WTC11 (cell line): ENCODE data around the gene USP38. TPM values are rescaled to one million over a fixed set of nuclear protein-coding genes. Genes with fewer than 3 reads are reported as not detected.
A peak's percentile ranks its signal among the peaks of the same experiment; 100 is the strongest.

Experiments
- ATAC-seq: fragments of 200-7000 bp; cut with Tn5 transposase; 2 replicates; pipeline ENCODE4 v1.10.0; 2021; ENCODE audit warnings: mild to moderate bottlenecking, moderate library complexity
- CTCF ChIA-PET: fragments of 300-600 bp; sonication (Branson Sonifier 250); formaldehyde crosslinking; loops from one replicate; lab custom pipeline; 2021; ENCODE audit warnings: antibody characterized with exemption; lab: Charles Lee
- POLR2A ChIA-PET: fragments of 350-600 bp; sonication (Branson Sonifier 250); formaldehyde crosslinking; loops from one replicate; lab custom pipeline; 2021; ENCODE audit warnings: antibody characterized with exemption; lab: Charles Lee
- DNase-seq: peaks from one replicate; pipeline ENCODE4 v3.0.0; 2021; ENCODE audit warnings: low spot score
- H3K27ac Mint-ChIP-seq: 2 replicates; pipeline ENCODE4 v1.8.0; 2021; ENCODE audit warnings: mixed read lengths
- H3K27me3 Mint-ChIP-seq: 2 replicates; pipeline ENCODE4 v1.8.0; 2021; ENCODE audit warnings: low read depth, mild to moderate bottlenecking, moderate library complexity, mixed read lengths
- H3K36me3 Mint-ChIP-seq: 2 replicates; pipeline ENCODE4 v1.8.0; 2021; ENCODE audit warnings: mixed read lengths
- H3K4me1 Mint-ChIP-seq: 2 replicates; pipeline ENCODE4 v1.8.0; 2022; ENCODE audit warnings: mixed read lengths
- H3K4me3 Mint-ChIP-seq: 2 replicates; pipeline ENCODE4 v1.8.0; 2021; ENCODE audit warnings: mild to moderate bottlenecking, moderate library complexity, mixed read lengths
- H3K9me3 Mint-ChIP-seq: 2 replicates; pipeline ENCODE4 v1.8.0; 2021; ENCODE audit warnings: mixed read lengths
- ATF1 ChIP-seq: sonication (generic); formaldehyde crosslinking; IDR thresholded peaks from 2 replicates; pipeline ENCODE4 v1.8.1; 2023; ENCODE audit warnings: mild to moderate bottlenecking, moderate library complexity, missing genetic modification reagents
- CBFB ChIP-seq: sonication (generic); formaldehyde crosslinking; IDR thresholded peaks from 2 replicates; pipeline ENCODE4 v1.8.1; 2022; ENCODE audit warnings: mild to moderate bottlenecking, low read depth, missing genetic modification reagents
- CREM ChIP-seq: sonication (generic); formaldehyde crosslinking; IDR thresholded peaks from 2 replicates; pipeline ENCODE4 v1.8.1; 2022; ENCODE audit warnings: mild to moderate bottlenecking, missing genetic modification reagents, moderate library complexity
- ESRRA ChIP-seq: sonication (generic); formaldehyde crosslinking; IDR thresholded peaks from 2 replicates; pipeline ENCODE4 v1.8.1; 2022; ENCODE audit warnings: mild to moderate bottlenecking, missing genetic modification reagents, borderline replicate concordance
- GRHL2 ChIP-seq: fragments of 250-450 bp; sonication (Bioruptor Pico); IDR thresholded peaks from 2 replicates; pipeline ENCODE4 v1.8.0; 2022; ENCODE audit warnings: mild to moderate bottlenecking, moderate library complexity; ENCODE audit not compliant: insufficient replicate concordance, severe bottlenecking
- GTF2I ChIP-seq: fragments of 250-450 bp; sonication (Bioruptor Pico); conservative IDR thresholded peaks from 2 replicates; pipeline ENCODE4 v1.4.0; 2021; ENCODE audit warnings: mild to moderate bottlenecking
- MXD4 ChIP-seq: fragments of 250-450 bp; sonication (Bioruptor Pico); IDR thresholded peaks from 2 replicates; pipeline ENCODE4 v1.8.0; 2021; ENCODE audit warnings: mild to moderate bottlenecking, moderate library complexity, borderline replicate concordance
- MYBL2 ChIP-seq: sonication (generic); formaldehyde crosslinking; IDR thresholded peaks from 2 replicates; pipeline ENCODE4 v1.8.1; 2023; ENCODE audit warnings: mild to moderate bottlenecking, moderate library complexity, missing genetic modification reagents
- NFYB ChIP-seq: sonication (generic); formaldehyde crosslinking; conservative IDR thresholded peaks from 2 replicates; pipeline ENCODE4 v1.8.0; 2022; ENCODE audit warnings: low read depth, missing genetic modification reagents
- NR1H2 ChIP-seq: sonication (generic); formaldehyde crosslinking; IDR thresholded peaks from 2 replicates; pipeline ENCODE4 v1.9.0; 2021; ENCODE audit warnings: mild to moderate bottlenecking, moderate library complexity, missing genetic modification reagents
- NR2C2 ChIP-seq: sonication (generic); formaldehyde crosslinking; IDR thresholded peaks from 2 replicates; pipeline ENCODE4 v1.8.0; 2022; ENCODE audit warnings: mild to moderate bottlenecking, missing genetic modification reagents
- NR3C1 ChIP-seq: sonication (generic); formaldehyde crosslinking; conservative IDR thresholded peaks from 2 replicates; pipeline ENCODE4 v1.8.1; 2023; ENCODE audit warnings: low read depth, mild to moderate bottlenecking, missing genetic modification reagents
- PRRX2 ChIP-seq: fragments of 250-450 bp; sonication (Bioruptor Pico); IDR thresholded peaks from 2 replicates; pipeline ENCODE4 v1.8.0; 2021; ENCODE audit warnings: mild to moderate bottlenecking
- TCF7 ChIP-seq: sonication (generic); formaldehyde crosslinking; IDR thresholded peaks from 2 replicates; pipeline ENCODE4 v1.8.0; 2022; ENCODE audit warnings: mild to moderate bottlenecking, low read depth, missing genetic modification reagents, moderate library complexity
- TP53 ChIP-seq: sonication (generic); formaldehyde crosslinking; IDR thresholded peaks from 2 replicates; pipeline ENCODE4 v1.8.1; 2023; ENCODE audit warnings: mild to moderate bottlenecking, missing genetic modification reagents
- ZNF121 ChIP-seq: sonication (generic); formaldehyde crosslinking; IDR thresholded peaks from 2 replicates; pipeline ENCODE4 v1.8.0; 2023; ENCODE audit warnings: missing genetic modification reagents
- ZNF138 ChIP-seq: sonication (generic); formaldehyde crosslinking; conservative IDR thresholded peaks from 2 replicates; pipeline ENCODE4 v1.8.1; 2022; ENCODE audit warnings: mild to moderate bottlenecking, moderate library complexity, missing genetic modification reagents
- ZNF232 ChIP-seq: sonication (generic); formaldehyde crosslinking; IDR thresholded peaks from 2 replicates; pipeline ENCODE4 v1.8.0; 2022; ENCODE audit warnings: mild to moderate bottlenecking, missing genetic modification reagents
- ZNF416 ChIP-seq: fragments of 250-450 bp; sonication (Bioruptor Pico); IDR thresholded peaks from 2 replicates; pipeline ENCODE4 v1.9.0; 2021; ENCODE audit warnings: mild to moderate bottlenecking, inconsistent platforms
- ZNF671 ChIP-seq: fragments of 250-450 bp; sonication (Bioruptor Pico); IDR thresholded peaks from 2 replicates; pipeline ENCODE4 v1.8.0; 2021; ENCODE audit warnings: mild to moderate bottlenecking
- total RNA-seq: library from RNA; stranded (reverse); gene quantifications from 3 replicates; pipeline ENCODE4 v1.2.3, GENCODE V29; 2021
- TF ChIP-seq, protein P1 (sequence below): sonication (generic); formaldehyde crosslinking; IDR thresholded peaks from 2 replicates; pipeline ENCODE4 v1.8.1; 2023; ENCODE audit warnings: mild to moderate bottlenecking, missing genetic modification reagents, moderate library complexity
- TF ChIP-seq, protein P2 (sequence below): sonication (generic); formaldehyde crosslinking; IDR thresholded peaks from 2 replicates; pipeline ENCODE4 v1.8.0; 2023; ENCODE audit warnings: missing genetic modification reagents, mild to moderate bottlenecking, borderline replicate concordance
- TF ChIP-seq, protein P3 (sequence below): sonication (generic); formaldehyde crosslinking; IDR thresholded peaks from 2 replicates; pipeline ENCODE4 v1.8.0; 2022; ENCODE audit warnings: mild to moderate bottlenecking, missing genetic modification reagents

The USP38 gene
- total RNA-seq, 1 experiment from 2014 or later = 10.3 TPM

DNA sequence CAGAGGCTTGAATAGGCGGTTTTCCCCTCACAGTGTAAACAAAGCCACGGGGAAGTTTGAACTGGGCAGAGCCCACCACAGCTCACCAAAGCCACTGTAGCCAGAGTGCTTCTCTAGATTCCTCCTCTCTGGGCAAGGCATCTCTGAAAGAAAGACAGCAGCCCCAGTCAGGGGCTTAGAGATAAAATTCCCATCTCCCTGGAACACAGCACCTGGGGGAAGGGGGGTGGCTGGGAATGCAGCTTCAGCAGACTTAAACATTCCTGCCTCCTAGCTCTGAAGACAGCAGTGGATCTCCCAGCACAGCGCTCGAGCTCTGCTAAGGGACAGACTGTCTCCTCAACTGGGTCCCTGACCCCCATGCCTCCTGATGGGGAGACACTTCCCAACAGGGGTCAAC lies 44.0 kb upstream of the USP38 start:
- Mint-ChIP-seq H3K36me3 (no peaks in the 10 kb centered on the region), H3K4me3 (no peak overlapping the region), H3K9me3 (peaks cover 31% of the 10 kb centered on the region)
- POLR2A ChIA-PET = interaction anchor here (0.6 kb wide), 2 partner anchors 57 to 84 kb away, joined by 3 to 7 read pairs; no protein-coding TSS in a partner anchor
- peak; percentile 14 for DNase-seq
- TF ChIP-seq, protein P1, sequence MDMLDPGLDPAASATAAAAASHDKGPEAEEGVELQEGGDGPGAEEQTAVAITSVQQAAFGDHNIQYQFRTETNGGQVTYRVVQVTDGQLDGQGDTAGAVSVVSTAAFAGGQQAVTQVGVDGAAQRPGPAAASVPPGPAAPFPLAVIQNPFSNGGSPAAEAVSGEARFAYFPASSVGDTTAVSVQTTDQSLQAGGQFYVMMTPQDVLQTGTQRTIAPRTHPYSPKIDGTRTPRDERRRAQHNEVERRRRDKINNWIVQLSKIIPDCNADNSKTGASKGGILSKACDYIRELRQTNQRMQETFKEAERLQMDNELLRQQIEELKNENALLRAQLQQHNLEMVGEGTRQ (CRISPR knock-in tag) = no peak
- no peak for TF ChIP-seq ZNF232 (CRISPR knock-in tag)
- TF ChIP-seq ESRRA (CRISPR knock-in tag) = no peak
- TF ChIP-seq PRRX2 (CRISPR knock-in tag) = no peak
- TF ChIP-seq NR1H2 (CRISPR knock-in tag) = no peak
- TF ChIP-seq GRHL2 (CRISPR knock-in tag) = no peak
- TF ChIP-seq ZNF138 (CRISPR knock-in tag) = no peak
- TF ChIP-seq CBFB = no peak
- TF ChIP-seq, all 79 proteins: peak for 0
- Mint-ChIP-seq H3K27me3 (no peaks in the 10 kb centered on the region; the same call in 1 of the 2 replicates), H3K27ac (no peak overlapping the region), H3K4me1 (peaks cover 14% of the 10 kb centered on the region)
- ATAC-seq = peak; percentile 41
- CTCF ChIA-PET = no interaction called here

DNA sequence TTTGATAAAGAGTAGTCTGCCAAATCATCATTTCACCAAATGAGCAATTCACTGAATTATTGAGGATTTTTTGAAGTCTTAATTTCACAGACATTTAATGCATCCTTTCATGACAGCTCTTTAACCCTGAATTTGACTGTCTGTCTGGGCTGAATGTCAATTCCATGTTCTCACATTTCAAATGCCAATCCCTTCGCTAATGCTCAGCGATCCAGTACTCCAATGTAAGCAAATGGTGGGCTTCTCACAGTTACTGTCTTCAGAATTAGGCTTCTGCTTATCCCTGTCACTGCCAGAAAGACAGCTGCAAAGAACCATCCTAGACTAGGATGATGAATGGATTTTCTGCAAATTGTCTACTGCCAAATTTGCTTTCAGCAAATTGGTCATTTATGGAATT lies 36.2 kb upstream of the USP38 start:
- peaks cover 5% of the 10 kb centered on the region for H3K4me1 Mint-ChIP-seq
- peaks cover 56% of the 10 kb centered on the region for H3K9me3 Mint-ChIP-seq
- ChIA-PET POLR2A (no interaction called here), CTCF (no interaction called here)
- no peak for ATAC-seq
- peaks cover 1% of the 10 kb centered on the region; the same call in 1 of the 2 replicates for H3K27me3 Mint-ChIP-seq
- H3K4me3 Mint-ChIP-seq = no peak overlapping the region
- H3K27ac Mint-ChIP-seq = no peak overlapping the region
- TF ChIP-seq ZNF671 (CRISPR knock-in tag) = no peak
- TF ChIP-seq ATF1 (CRISPR knock-in tag) = no peak
- no peak for TF ChIP-seq TP53 (CRISPR knock-in tag)
- TF ChIP-seq, protein P2, sequence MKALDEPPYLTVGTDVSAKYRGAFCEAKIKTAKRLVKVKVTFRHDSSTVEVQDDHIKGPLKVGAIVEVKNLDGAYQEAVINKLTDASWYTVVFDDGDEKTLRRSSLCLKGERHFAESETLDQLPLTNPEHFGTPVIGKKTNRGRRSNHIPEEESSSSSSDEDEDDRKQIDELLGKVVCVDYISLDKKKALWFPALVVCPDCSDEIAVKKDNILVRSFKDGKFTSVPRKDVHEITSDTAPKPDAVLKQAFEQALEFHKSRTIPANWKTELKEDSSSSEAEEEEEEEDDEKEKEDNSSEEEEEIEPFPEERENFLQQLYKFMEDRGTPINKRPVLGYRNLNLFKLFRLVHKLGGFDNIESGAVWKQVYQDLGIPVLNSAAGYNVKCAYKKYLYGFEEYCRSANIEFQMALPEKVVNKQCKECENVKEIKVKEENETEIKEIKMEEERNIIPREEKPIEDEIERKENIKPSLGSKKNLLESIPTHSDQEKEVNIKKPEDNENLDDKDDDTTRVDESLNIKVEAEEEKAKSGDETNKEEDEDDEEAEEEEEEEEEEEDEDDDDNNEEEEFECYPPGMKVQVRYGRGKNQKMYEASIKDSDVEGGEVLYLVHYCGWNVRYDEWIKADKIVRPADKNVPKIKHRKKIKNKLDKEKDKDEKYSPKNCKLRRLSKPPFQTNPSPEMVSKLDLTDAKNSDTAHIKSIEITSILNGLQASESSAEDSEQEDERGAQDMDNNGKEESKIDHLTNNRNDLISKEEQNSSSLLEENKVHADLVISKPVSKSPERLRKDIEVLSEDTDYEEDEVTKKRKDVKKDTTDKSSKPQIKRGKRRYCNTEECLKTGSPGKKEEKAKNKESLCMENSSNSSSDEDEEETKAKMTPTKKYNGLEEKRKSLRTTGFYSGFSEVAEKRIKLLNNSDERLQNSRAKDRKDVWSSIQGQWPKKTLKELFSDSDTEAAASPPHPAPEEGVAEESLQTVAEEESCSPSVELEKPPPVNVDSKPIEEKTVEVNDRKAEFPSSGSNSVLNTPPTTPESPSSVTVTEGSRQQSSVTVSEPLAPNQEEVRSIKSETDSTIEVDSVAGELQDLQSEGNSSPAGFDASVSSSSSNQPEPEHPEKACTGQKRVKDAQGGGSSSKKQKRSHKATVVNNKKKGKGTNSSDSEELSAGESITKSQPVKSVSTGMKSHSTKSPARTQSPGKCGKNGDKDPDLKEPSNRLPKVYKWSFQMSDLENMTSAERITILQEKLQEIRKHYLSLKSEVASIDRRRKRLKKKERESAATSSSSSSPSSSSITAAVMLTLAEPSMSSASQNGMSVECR (CRISPR knock-in tag) = no peak
- TF ChIP-seq NFYB = no peak
- no peak for TF ChIP-seq CREM
- TF ChIP-seq NR2C2 = no peak
- no peak for TF ChIP-seq MYBL2 (CRISPR knock-in tag)
- TF ChIP-seq, protein P3, sequence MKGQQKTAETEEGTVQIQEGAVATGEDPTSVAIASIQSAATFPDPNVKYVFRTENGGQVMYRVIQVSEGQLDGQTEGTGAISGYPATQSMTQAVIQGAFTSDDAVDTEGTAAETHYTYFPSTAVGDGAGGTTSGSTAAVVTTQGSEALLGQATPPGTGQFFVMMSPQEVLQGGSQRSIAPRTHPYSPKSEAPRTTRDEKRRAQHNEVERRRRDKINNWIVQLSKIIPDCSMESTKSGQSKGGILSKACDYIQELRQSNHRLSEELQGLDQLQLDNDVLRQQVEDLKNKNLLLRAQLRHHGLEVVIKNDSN (CRISPR knock-in tag) = no peak
- no peak for TF ChIP-seq ZNF121 (CRISPR knock-in tag)
- TF ChIP-seq NR3C1 = no peak
- no peak for TF ChIP-seq NR1H2 (CRISPR knock-in tag)
- no peak for TF ChIP-seq TCF7 (CRISPR knock-in tag)
- no peak for TF ChIP-seq ZNF416 (CRISPR knock-in tag)
- no peak for TF ChIP-seq GTF2I (CRISPR knock-in tag)
- no peak for TF ChIP-seq MXD4
- no peak for DNase-seq
- peaks cover 8% of the 10 kb centered on the region for H3K36me3 Mint-ChIP-seq
